HFF-Myc (cell line): ENCODE measurements around the gene MSI2.

ENCODE experiments used
- DNase-seq: peaks from one replicate; pipeline ENCODE4 v3.0.0-alpha.2; 2011; ENCODE audit warnings: low read depth; ENCODE audit errors: extremely low read depth
- H3K4me3 ChIP-seq: replicated peaks from 2 replicates; pipeline ENCODE4 v1.5.1; 2011; ENCODE audit warnings: low read depth, mild to moderate bottlenecking, control low read depth, low read length
- CTCF ChIP-seq: IDR thresholded peaks from 2 replicates; pipeline ENCODE4 v1.5.1; 2012; ENCODE audit warnings: mild to moderate bottlenecking, low read depth, low read length, control low read depth; ENCODE audit errors: missing control alignments

The MSI2 gene

GRCh38 chr17:57356153-57356718 is 99.9 kb downstream of the MSI2 start:
- H3K4me3 ChIP-seq: no peak overlapping the region
- no peak for TF ChIP-seq CTCF
- DNase-seq: no peak

GRCh38 chr17:57356719-57357391 is 100.5 kb downstream of the MSI2 start:
- no peak for DNase-seq
- H3K4me3 ChIP-seq: no peak overlapping the region
- no peak for TF ChIP-seq CTCF

GRCh38 chr17:57357392-57357784 is 101.1 kb downstream of the MSI2 start:
- H3K4me3 ChIP-seq: no peak overlapping the region
- TF ChIP-seq CTCF: no peak
- DNase-seq: no peak

GRCh38 chr17:57357830-57358430 is 101.6 kb downstream of the MSI2 start:
- H3K4me3 ChIP-seq: no peak overlapping the region
- TF ChIP-seq CTCF: no peak
- DNase-seq: no peak

- no peak for TF ChIP-seq CTCF
- no peak for DNase-seq
These were observed 103.9 kb downstream of the MSI2 start for GRCh38 chr17:57360266-57360665.

GRCh38 chr17:57362797-57363556 is 106.7 kb downstream of the MSI2 start:
- DNase-seq: no peak
- H3K4me3 ChIP-seq: no peak overlapping the region
- no peak for TF ChIP-seq CTCF

More at GRCh38 chr17:57360266-57360665, 103.9 kb downstream of the MSI2 start:
- no peak overlapping the region for H3K4me3 ChIP-seq
